Activated effector memory CD4-positive, alpha-beta T cell treated with anti-CD3 and anti-CD28 coated beads, Interleukin-2, amount 50 U/mL, for 16 hours (primary cell): ENCODE results near the gene ZDHHC14.

ENCODE experiments used
- DNase-seq: peaks from one replicate; pipeline ENCODE4 v3.0.0-alpha.2; 2020

ZDHHC14 gene

GRCh38 chr6:157521362-157522335 is 140.7 kb downstream of the ZDHHC14 start:
- no peak for DNase-seq

GRCh38 chr6:157522472-157522871 is 141.5 kb downstream of the ZDHHC14 start:
- no peak for DNase-seq

GRCh38 chr6:157524735-157525134 is 143.7 kb downstream of the ZDHHC14 start:
- no peak for DNase-seq

- no peak for DNase-seq
These were observed 144.4 kb downstream of the ZDHHC14 start for GRCh38 chr6:157525292-157525889.

- no peak for DNase-seq
These were observed 145.0 kb downstream of the ZDHHC14 start for GRCh38 chr6:157525918-157526425.

GRCh38 chr6:157527471-157527907 is 146.5 kb downstream of the ZDHHC14 start:
- no peak for DNase-seq

- no peak for DNase-seq
These were observed 148.1 kb downstream of the ZDHHC14 start for GRCh38 chr6:157528931-157529653.

- no peak for DNase-seq
These were observed 148.7 kb downstream of the ZDHHC14 start for GRCh38 chr6:157529654-157530039.

- no peak for DNase-seq
These were observed 149.1 kb downstream of the ZDHHC14 start for GRCh38 chr6:157530126-157530525.

- DNase-seq: no peak
These were observed 149.8 kb downstream of the ZDHHC14 start for GRCh38 chr6:157530724-157531168.

GRCh38 chr6:157531169-157531985 is 150.4 kb downstream of the ZDHHC14 start:
- no peak for DNase-seq

GRCh38 chr6:157531986-157532365 is 151.0 kb downstream of the ZDHHC14 start:
- DNase-seq: no peak

GRCh38 chr6:157533048-157533871 is 152.3 kb downstream of the ZDHHC14 start:
- no peak for DNase-seq

GRCh38 chr6:157534134-157534871 is 153.3 kb downstream of the ZDHHC14 start:
- no peak for DNase-seq

GRCh38 chr6:157534977-157535339 is 154.0 kb downstream of the ZDHHC14 start:
- DNase-seq: no peak

GRCh38 chr6:157535340-157536222 is 154.6 kb downstream of the ZDHHC14 start:
- DNase-seq: no peak

- no peak for DNase-seq
These were observed 155.2 kb downstream of the ZDHHC14 start for GRCh38 chr6:157536223-157536545.

GRCh38 chr6:157537556-157537955 is 156.6 kb downstream of the ZDHHC14 start:
- no peak for DNase-seq

GRCh38 chr6:157538168-157538567 is 157.2 kb downstream of the ZDHHC14 start:
- DNase-seq: no peak

- no peak for DNase-seq
These were observed 157.7 kb downstream of the ZDHHC14 start for GRCh38 chr6:157538698-157539097.
